Calu3 (cell line): ENCODE data around the gene DBET. TPM values are rescaled to one million over a fixed set of nuclear protein-coding genes. Genes with fewer than 3 reads are reported as not detected.
"Not testable (repeated sequence)": the region's sequence is repeated elsewhere in the genome, so short reads cannot be mapped to it uniquely, and the experiment has no call there.

Experiments used
- BruUV-seq: library from RNA; stranded (reverse); fragments of 400-500 nt; replicated peaks from 2 replicates; lab custom pipeline; 2021; lab: Mats Ljungman, UMichigan
- CTCF ChIA-PET: fragments of 300-600 bp; sonication (Branson Sonifier 250); formaldehyde crosslinking; loops from one replicate; lab custom pipeline; 2022; ENCODE audit warnings: antibody characterized with exemption; lab: Charles Lee
- DNase-seq: peaks from one replicate; pipeline ENCODE4 v3.0.0; 2022
- H3K27ac Mint-ChIP-seq: one replicate; pipeline ENCODE4 v1.8.0; 2022; ENCODE audit warnings: mixed read lengths; ENCODE audit not compliant: unreplicated experiment
- H3K27me3 Mint-ChIP-seq: one replicate; pipeline ENCODE4 v1.8.0; 2022; ENCODE audit warnings: mixed read lengths; ENCODE audit not compliant: unreplicated experiment
- H3K36me3 Mint-ChIP-seq: one replicate; pipeline ENCODE4 v1.8.0; 2022; ENCODE audit warnings: mild to moderate bottlenecking, moderate library complexity, mixed read lengths; ENCODE audit not compliant: insufficient read depth, unreplicated experiment
- H3K4me1 Mint-ChIP-seq: one replicate; pipeline ENCODE4 v1.8.0; 2022; ENCODE audit warnings: mild to moderate bottlenecking, low read depth, mixed read lengths; ENCODE audit not compliant: unreplicated experiment
- H3K4me3 Mint-ChIP-seq: one replicate; pipeline ENCODE4 v1.8.0; 2022; ENCODE audit warnings: mild to moderate bottlenecking, low read depth, moderate library complexity, mixed read lengths; ENCODE audit not compliant: unreplicated experiment
- H3K9me3 Mint-ChIP-seq: one replicate; pipeline ENCODE4 v1.8.0; 2022; ENCODE audit warnings: low read depth, mixed read lengths; ENCODE audit not compliant: unreplicated experiment
- intact Hi-C: fragments of 100-400 bp; cut with micrococcal nuclease; formaldehyde crosslinking; loops from one replicate; pipeline ENCODE4 v1.10.0; 2022; ENCODE audit not compliant: unreplicated experiment
- total RNA-seq: library from RNA; stranded (reverse); gene quantifications from 2 replicates; pipeline ENCODE4 v1.2.3, GENCODE V29; 2022

DBET gene
- total RNA-seq, 1 experiment from 2014 or later = not detected

- H3K27ac Mint-ChIP-seq = not testable (repeated sequence)
These were observed 42.5 kb downstream of the DBET start for GRCh38 chr4:190106611-190107480.

DNA sequence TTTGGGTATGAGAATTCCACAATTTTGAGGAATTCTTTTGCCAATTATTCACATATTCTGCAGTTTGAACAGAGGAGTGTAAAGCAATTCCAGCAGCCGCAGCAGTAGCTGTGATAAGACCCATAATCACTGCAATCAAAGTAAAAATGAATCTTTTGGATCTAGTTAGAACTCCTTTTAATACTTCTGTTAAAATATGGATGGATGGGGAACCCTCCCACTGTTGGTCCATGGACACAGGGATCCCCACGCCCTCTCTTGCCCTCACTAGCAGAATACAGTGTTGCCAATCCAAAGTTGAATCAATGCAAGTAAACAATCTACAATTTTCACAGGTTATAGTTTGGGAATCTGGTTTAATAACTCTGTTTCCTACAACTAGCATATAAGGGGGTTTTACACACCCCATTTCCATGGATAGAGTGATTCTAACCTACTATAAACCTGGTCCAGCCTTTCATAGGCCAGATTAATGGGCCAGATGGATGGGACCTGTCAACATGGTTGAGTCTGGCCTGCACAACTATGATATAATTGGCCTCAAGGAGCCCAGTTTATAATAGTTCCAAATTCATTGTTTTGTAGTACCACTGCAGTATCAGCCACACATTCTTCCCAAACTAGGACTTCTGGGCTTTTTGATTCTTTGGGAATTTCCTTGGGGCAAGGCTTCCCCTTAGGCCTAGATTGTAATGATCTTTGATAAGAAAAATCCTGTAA, 43.6 kb downstream of the DBET start:
- H3K27ac Mint-ChIP-seq, H3K27me3 Mint-ChIP-seq, CTCF ChIA-PET, H3K4me1 Mint-ChIP-seq, intact Hi-C loops, H3K36me3 Mint-ChIP-seq, H3K4me3 Mint-ChIP-seq, BruUV-seq, H3K9me3 Mint-ChIP-seq, DNase-seq: not testable (repeated sequence)

More at GRCh38 chr4:190106611-190107480, 42.5 kb downstream of the DBET start:
- H3K4me3 Mint-ChIP-seq, H3K36me3 Mint-ChIP-seq, CTCF ChIA-PET, H3K9me3 Mint-ChIP-seq, DNase-seq, H3K4me1 Mint-ChIP-seq, intact Hi-C loops, H3K27me3 Mint-ChIP-seq, BruUV-seq: not testable (repeated sequence)

DNA sequence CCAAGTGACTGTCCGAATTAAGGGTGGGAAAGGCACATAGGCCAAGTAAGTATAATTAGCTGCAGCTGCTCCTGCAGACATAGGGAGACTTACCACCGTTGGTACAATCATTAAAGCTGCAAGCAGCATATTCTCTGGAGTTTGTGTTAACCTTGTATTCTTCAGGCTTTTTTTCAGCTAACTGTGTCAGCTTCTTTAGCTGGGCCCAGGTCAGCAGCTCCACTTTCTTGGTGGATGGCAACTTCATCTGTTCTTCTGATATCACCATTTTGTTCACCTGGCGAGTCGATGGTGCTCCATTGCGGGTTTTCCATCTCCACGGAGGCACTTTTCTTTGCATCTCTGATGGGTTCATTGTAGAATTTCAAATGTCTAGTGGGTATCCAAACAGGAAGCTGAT, 44.5 kb downstream of the DBET start:
- H3K27me3 Mint-ChIP-seq, CTCF ChIA-PET, H3K9me3 Mint-ChIP-seq, H3K4me1 Mint-ChIP-seq, H3K4me3 Mint-ChIP-seq, intact Hi-C loops, H3K27ac Mint-ChIP-seq, DNase-seq, H3K36me3 Mint-ChIP-seq, BruUV-seq: not testable (repeated sequence)

DNA sequence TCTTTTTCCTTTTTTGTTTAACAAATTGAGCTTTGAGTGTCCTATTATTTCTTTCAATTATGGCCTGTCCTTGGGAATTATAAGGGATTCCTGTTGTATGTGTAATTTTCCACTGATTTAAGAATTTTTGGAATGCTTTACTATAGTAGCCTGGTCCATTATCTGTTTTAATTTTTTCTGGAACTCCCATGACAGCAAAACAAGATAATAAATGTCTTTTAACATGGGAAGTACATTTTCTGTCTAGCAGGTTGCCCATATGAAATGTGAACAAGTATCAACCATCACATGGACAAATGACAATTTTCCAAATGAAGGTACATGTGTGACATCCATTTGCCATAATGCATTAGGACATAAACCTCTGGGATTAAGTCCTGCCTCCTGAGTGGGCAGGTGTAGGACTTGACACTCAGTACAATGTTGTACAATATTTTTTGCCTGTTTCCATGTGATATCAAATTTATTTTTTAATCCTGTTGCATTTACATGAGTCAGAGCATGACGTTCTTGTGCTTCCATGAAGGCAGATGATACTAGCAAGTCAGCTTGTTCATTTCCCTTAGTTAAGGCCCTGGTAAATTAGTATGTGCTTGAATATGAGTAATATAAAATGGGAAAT, 45.2 kb downstream of the DBET start:
- not testable (repeated sequence) for H3K9me3 Mint-ChIP-seq, BruUV-seq

DNA sequence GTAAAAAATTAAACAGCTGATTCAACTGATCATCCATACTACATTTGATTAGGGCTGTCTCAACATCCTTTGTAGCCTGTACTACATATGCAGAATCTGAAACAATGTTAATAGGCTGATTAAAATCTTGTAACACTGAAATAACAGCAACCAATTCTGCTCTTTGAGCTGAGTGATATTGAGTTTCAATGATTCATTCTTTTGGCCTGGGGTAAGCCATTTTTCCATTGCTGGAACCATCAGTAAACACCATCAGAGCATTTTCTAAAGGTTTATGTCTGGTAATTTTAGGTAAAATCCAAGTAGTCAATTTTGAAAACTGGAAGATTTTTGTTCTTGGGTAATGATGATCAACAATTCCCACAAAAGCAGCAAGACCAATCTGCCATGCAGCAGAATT, 45.7 kb downstream of the DBET start:
- H3K27me3 Mint-ChIP-seq, DNase-seq, CTCF ChIA-PET, H3K9me3 Mint-ChIP-seq, H3K4me3 Mint-ChIP-seq, H3K36me3 Mint-ChIP-seq, H3K4me1 Mint-ChIP-seq, intact Hi-C loops, H3K27ac Mint-ChIP-seq, BruUV-seq: not testable (repeated sequence)

More for the DNA sequence above, 45.2 kb downstream of the DBET start:
- H3K27me3 Mint-ChIP-seq, CTCF ChIA-PET, H3K36me3 Mint-ChIP-seq, H3K27ac Mint-ChIP-seq, DNase-seq, H3K4me3 Mint-ChIP-seq, intact Hi-C loops, H3K4me1 Mint-ChIP-seq: not testable (repeated sequence)

- H3K27ac Mint-ChIP-seq, DNase-seq, CTCF ChIA-PET, H3K4me3 Mint-ChIP-seq, H3K9me3 Mint-ChIP-seq, H3K27me3 Mint-ChIP-seq, BruUV-seq, intact Hi-C loops, H3K36me3 Mint-ChIP-seq, H3K4me1 Mint-ChIP-seq: not testable (repeated sequence)
These were observed 46.4 kb downstream of the DBET start for GRCh38 chr4:190110570-190111295.

DNA sequence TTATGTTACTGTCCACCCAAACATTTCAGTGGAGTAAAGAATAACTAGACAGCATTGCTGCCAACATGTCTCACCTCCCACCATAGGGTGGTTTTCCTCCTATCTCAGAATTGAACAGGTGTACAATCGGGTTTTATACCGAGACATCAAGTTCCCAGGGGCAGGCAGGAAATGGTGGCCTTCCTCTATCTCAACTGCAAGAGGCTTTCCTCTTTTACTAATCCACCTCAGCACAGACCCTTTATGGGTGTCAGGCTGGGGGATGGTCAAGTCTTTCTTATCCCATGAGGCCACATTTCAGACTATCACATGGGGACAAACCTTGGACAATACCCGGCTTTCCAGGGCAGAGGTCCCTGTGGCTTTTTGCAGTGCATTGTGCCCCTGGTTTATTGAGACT, 48.6 kb downstream of the DBET start:
- DNase-seq, intact Hi-C loops, BruUV-seq, H3K36me3 Mint-ChIP-seq, H3K4me1 Mint-ChIP-seq, CTCF ChIA-PET, H3K27me3 Mint-ChIP-seq, H3K9me3 Mint-ChIP-seq, H3K27ac Mint-ChIP-seq, H3K4me3 Mint-ChIP-seq: not testable (repeated sequence)

- H3K36me3 Mint-ChIP-seq, H3K4me3 Mint-ChIP-seq, DNase-seq, H3K27ac Mint-ChIP-seq, intact Hi-C loops, H3K4me1 Mint-ChIP-seq, H3K27me3 Mint-ChIP-seq, BruUV-seq, CTCF ChIA-PET, H3K9me3 Mint-ChIP-seq: not testable (repeated sequence)
These were observed 50.7 kb downstream of the DBET start for GRCh38 chr4:190114991-190115390.
